Measurements from ENCODE around the gene SLC47A2.

- TF ChIP-seq EZH2phosphoT487 (IDR thresholded peaks at IDR 0.05; ENCODE audit: insufficient read depth, low read depth), result no peak
- TF ChIP-seq EZH2 (IDR thresholded peaks at IDR 0.05; ENCODE audit: insufficient read depth, poor library complexity, severe bottlenecking), result no peak
Measured at GRCh38 chr17:19647697-19648474, 68.5 kb downstream of the SLC47A2 start.
